OCI-LY7 (cell line): ENCODE data around the gene ZNF318. TPM values are rescaled to one million over a fixed set of nuclear protein-coding genes. Genes with fewer than 3 reads are reported as not detected.

ENCODE experiments used
- BruUV-seq: library from RNA; stranded (reverse); fragments of 400-500 nt; replicated peaks from 2 replicates; lab custom pipeline; 2021; lab: Mats Ljungman, UMichigan
- CTCF ChIA-PET: fragments of 300-600 bp; sonication (Branson Sonifier 250); formaldehyde crosslinking; loops from one replicate; lab custom pipeline; 2022; ENCODE audit warnings: antibody characterized with exemption; ENCODE audit not compliant: unreplicated experiment; lab: Charles Lee
- POLR2A ChIA-PET: fragments of 300-600 bp; sonication (Branson Sonifier 250); formaldehyde crosslinking; loops from one replicate; lab custom pipeline; 2022; ENCODE audit warnings: antibody characterized with exemption; lab: Charles Lee
- DNase-seq: peaks from one replicate; pipeline ENCODE4 v3.0.0-alpha.2; 2015; ENCODE audit warnings: low spot score
- H2AFZ ChIP-seq: fragments of 200-600 bp; sonication (generic), shearing (Covaris generic); 2 replicates; pipeline ENCODE4 v1.6.1; 2014; ENCODE audit warnings: mild to moderate bottlenecking, antibody characterized with exemption, low read length, moderate library complexity
- H3K27ac ChIP-seq: fragments of 200-600 bp; sonication (generic); 2 replicates; pipeline ENCODE4 v1.5.1; 2014; ENCODE audit warnings: mixed run types, low read depth, mild to moderate bottlenecking, moderate library complexity, low read length, inconsistent platforms; ENCODE audit not compliant: poor library complexity, severe bottlenecking
- H3K36me3 ChIP-seq: fragments of 200-600 bp; sonication (generic); 2 replicates; pipeline ENCODE4 v1.6.1; 2014; ENCODE audit warnings: mild to moderate bottlenecking, antibody characterized with exemption, low read length, moderate library complexity, mixed read lengths; ENCODE audit not compliant: insufficient read depth
- H3K4me1 ChIP-seq: fragments of 200-600 bp; sonication (generic); 2 replicates; pipeline ENCODE4 v1.5.1; 2014; ENCODE audit warnings: mild to moderate bottlenecking, low read length; ENCODE audit not compliant: insufficient read depth, poor library complexity, severe bottlenecking
- H3K4me2 ChIP-seq: fragments of 200-600 bp; sonication (generic); 2 replicates; pipeline ENCODE4 v1.6.1; 2014; ENCODE audit warnings: mild to moderate bottlenecking, low read length
- H3K4me3 ChIP-seq: fragments of 200-600 bp; sonication (generic); 2 replicates; pipeline ENCODE4 v1.5.1; 2014; ENCODE audit warnings: mild to moderate bottlenecking, low read depth, low read length; ENCODE audit not compliant: poor library complexity, severe bottlenecking
- H3K79me2 ChIP-seq: fragments of 200-600 bp; sonication (generic); 2 replicates; pipeline ENCODE4 v1.6.1; 2016; ENCODE audit warnings: low read depth, mild to moderate bottlenecking, low read length, moderate library complexity, mixed read lengths; ENCODE audit not compliant: insufficient read depth
- H3K9me2 ChIP-seq: fragments of 200-600 bp; sonication (generic); 2 replicates; pipeline ENCODE4 v1.6.1; 2016; ENCODE audit warnings: mild to moderate bottlenecking, low read length, mixed read lengths; ENCODE audit not compliant: insufficient read depth
- H3K9me3 ChIP-seq: fragments of 200-600 bp; sonication (generic); 2 replicates; pipeline ENCODE4 v1.6.1; 2014; ENCODE audit warnings: mild to moderate bottlenecking, mixed run types, low read length, mixed read lengths
- H4K20me1 ChIP-seq: fragments of 200-600 bp; sonication (generic); 2 replicates; pipeline ENCODE4 v1.6.1; 2014; ENCODE audit warnings: mild to moderate bottlenecking, antibody characterized with exemption, low read length, moderate library complexity, mixed read lengths; ENCODE audit not compliant: insufficient read depth
- CTCF ChIP-seq: fragments of 200-600 bp; sonication (generic); conservative IDR thresholded peaks from 2 replicates; pipeline ENCODE4 v1.5.1; 2014; ENCODE audit warnings: mild to moderate bottlenecking, antibody characterized with exemption, low read length, moderate library complexity, mixed read lengths
- EZH2phosphoT487 ChIP-seq: fragments of 200-600 bp; sonication (generic); IDR thresholded peaks from 2 replicates; pipeline ENCODE4 v1.6.1; 2018; ENCODE audit warnings: low read depth, borderline replicate concordance, mild to moderate bottlenecking, mixed run types, antibody characterized with exemption, low read length, moderate library complexity, mixed read lengths
- intact Hi-C: fragments of 100-400 bp; cut with micrococcal nuclease; formaldehyde crosslinking; loops from one replicate; pipeline ENCODE4 v1.10.0; 2022; ENCODE audit not compliant: unreplicated experiment
- total RNA-seq, 2 experiments: library from RNA; depleted of rRNA in 1 of 2; stranded (reverse); fragments of >200 nt in 1 of 2; shearing (Covaris generic) in 1 of 2; gene quantifications; 2 replicates each; pipeline ENCODE4 v1.2.3, GENCODE V29; 2014 to 2022

Gene ZNF318
- total RNA-seq, 2 experiments from 2014 or later = 12.8 to 24.4 TPM

GRCh38 chr6:43293698-43294097 lies 75.7 kb downstream of the ZNF318 start:
- TF ChIP-seq EZH2phosphoT487 (no peak), CTCF (no peak)
- H3K79me2 ChIP-seq = no peaks in the 10 kb centered on the region
- H3K9me3 ChIP-seq = no peaks in the 10 kb centered on the region
- no peak overlapping the region for H3K27ac ChIP-seq
- intact Hi-C loops = no loop called here
- no peaks in the 10 kb centered on the region for H3K9me2 ChIP-seq
- CTCF ChIA-PET = interaction anchor here (0.6 kb wide), 1 partner anchor 39 kb away, joined by 3 read pairs; no protein-coding TSS in a partner anchor
- no peak overlapping the region for H2AFZ ChIP-seq
- H4K20me1 ChIP-seq = no peaks in the 10 kb centered on the region
- no peak overlapping the region for H3K4me3 ChIP-seq
- no peak for DNase-seq
- no peak overlapping the region for H3K4me2 ChIP-seq
- H3K4me1 ChIP-seq = no peaks in the 10 kb centered on the region
- no peaks in the 10 kb centered on the region for H3K36me3 ChIP-seq
- no TSS peak for BruUV-seq
- POLR2A ChIA-PET = interaction anchor here (0.5 kb wide), 1 partner anchor 23 kb away, joined by 3 read pairs; no protein-coding TSS in a partner anchor

- Histone ChIP-seq H3K4me3 (no peak overlapping the region), H3K4me1 (no peaks in the 10 kb centered on the region), H4K20me1 (no peaks in the 10 kb centered on the region), H3K36me3 (no peaks in the 10 kb centered on the region), H3K4me2 (no peak overlapping the region), H3K27ac (no peak overlapping the region), H3K9me3 (no peaks in the 10 kb centered on the region), H3K9me2 (no peaks in the 10 kb centered on the region), H2AFZ (no peak overlapping the region), H3K79me2 (no peaks in the 10 kb centered on the region)
- POLR2A ChIA-PET = interaction anchor here (0.7 kb wide), 1 partner anchor 21 kb away, joined by 3 read pairs; no protein-coding TSS in a partner anchor
- intact Hi-C loops = no loop called here
- BruUV-seq = no TSS peak
- CTCF ChIA-PET = no interaction called here
- TF ChIP-seq EZH2phosphoT487 = no peak
- TF ChIP-seq CTCF = no peak
- no peak for DNase-seq
Measured at GRCh38 chr6:43292763-43293318, 76.6 kb downstream of the ZNF318 start.

- no peaks in the 10 kb centered on the region for H3K9me2 ChIP-seq
- H3K9me3 ChIP-seq = no peaks in the 10 kb centered on the region
- H4K20me1 ChIP-seq = no peaks in the 10 kb centered on the region
- ChIA-PET POLR2A (interaction anchor here (0.7 kb wide), 1 partner anchor 22 kb away, joined by 3 read pairs; no protein-coding TSS in a partner anchor), CTCF (no interaction called here)
- intact Hi-C loops = no loop called here
- H3K27ac ChIP-seq = no peak overlapping the region
- no TSS peak for BruUV-seq
- H3K4me3 ChIP-seq = no peak overlapping the region
- no peaks in the 10 kb centered on the region for H3K4me1 ChIP-seq
- H3K36me3 ChIP-seq = no peaks in the 10 kb centered on the region
- H3K4me2 ChIP-seq = no peak overlapping the region
- H3K79me2 ChIP-seq = no peaks in the 10 kb centered on the region
- no peak overlapping the region for H2AFZ ChIP-seq
- no peak for DNase-seq
- TF ChIP-seq EZH2phosphoT487 (no peak), CTCF (no peak)
Measured at GRCh38 chr6:43292341-43292740, 77.1 kb downstream of the ZNF318 start.
